HL-60 (cell line): ENCODE data around the gene AKT3.

Experiments
- DNase-seq, 2 experiments: peaks; one replicate each; pipeline ENCODE4 v3.0.0-alpha.2; 2010 to 2020; ENCODE audit warnings: low read depth in 1 of 2, low spot score in 1 of 2
- H3K27ac ChIP-seq: fragments of 250-450 bp; sonication (Bioruptor Pico); replicated peaks from 2 replicates; pipeline ENCODE4 v1.5.1; 2020; ENCODE audit warnings: mild to moderate bottlenecking, moderate library complexity
- H3K27me3 ChIP-seq: fragments of 250-450 bp; sonication (Bioruptor Pico); 2 replicates; pipeline ENCODE4 v1.5.1; 2021; ENCODE audit warnings: mild to moderate bottlenecking, moderate library complexity; ENCODE audit not compliant: insufficient read depth, poor library complexity, severe bottlenecking
- H3K4me3 ChIP-seq: replicated peaks from 2 replicates; pipeline ENCODE4 v1.5.1; 2011; ENCODE audit warnings: mild to moderate bottlenecking, control low read depth, low read length; ENCODE audit not compliant: insufficient read depth
- CTCF ChIP-seq: IDR thresholded peaks from one replicate; pipeline ENCODE4 v1.5.1; 2011; ENCODE audit warnings: low read length, control low read depth, inconsistent platforms; ENCODE audit not compliant: insufficient read depth
- GABPA ChIP-seq: IDR thresholded peaks from 2 replicates; pipeline ENCODE4 v1.6.1; 2012; ENCODE audit warnings: low read depth
- POLR2AphosphoS5 ChIP-seq: IDR thresholded peaks from 2 replicates; pipeline ENCODE4 v1.6.1; 2012; ENCODE audit warnings: low read depth
- REST ChIP-seq: IDR thresholded peaks from 2 replicates; pipeline ENCODE4 v1.6.1; 2012; ENCODE audit warnings: low read depth; ENCODE audit not compliant: insufficient replicate concordance
- SPI1 ChIP-seq: IDR thresholded peaks from 2 replicates; pipeline ENCODE4 v1.6.1; 2012; ENCODE audit warnings: low read depth, mild to moderate bottlenecking, borderline replicate concordance

Gene AKT3

GRCh38 chr1:243821177-243821680 lies 28.8 kb downstream of the AKT3 start:
- no peak overlapping the region for H3K4me3 ChIP-seq
- TF ChIP-seq SPI1 (no peak), POLR2AphosphoS5 (no peak), REST (no peak), GABPA (no peak), CTCF (no peak)
- H3K27me3 ChIP-seq: no peaks in the 10 kb centered on the region
- H3K27ac ChIP-seq: no peak overlapping the region
- DNase-seq: no peak

GRCh38 chr1:243819438-243819839 lies 30.6 kb downstream of the AKT3 start:
- no peak overlapping the region for H3K27ac ChIP-seq
- TF ChIP-seq REST (no peak), CTCF (no peak), GABPA (no peak), POLR2AphosphoS5 (no peak)
- H3K27me3 ChIP-seq: no peaks in the 10 kb centered on the region
- DNase-seq: no peak
- no peak overlapping the region for H3K4me3 ChIP-seq

GRCh38 chr1:243818978-243819377 lies 31.1 kb downstream of the AKT3 start:
- no peak for DNase-seq
- no peak overlapping the region for H3K4me3 ChIP-seq
- no peaks in the 10 kb centered on the region for H3K27me3 ChIP-seq
- TF ChIP-seq REST: no peak
- no peak for TF ChIP-seq GABPA
- H3K27ac ChIP-seq: no peak overlapping the region

GRCh38 chr1:243814718-243815117 lies 35.3 kb downstream of the AKT3 start:
- no peak for DNase-seq
- no peak for TF ChIP-seq CTCF
- no peak for TF ChIP-seq GABPA
- TF ChIP-seq REST: no peak
- no peak for TF ChIP-seq SPI1
- TF ChIP-seq POLR2AphosphoS5: no peak
- Histone ChIP-seq H3K27ac (no peak overlapping the region), H3K27me3 (no peaks in the 10 kb centered on the region), H3K4me3 (no peak overlapping the region)
